ENCODE data around the gene SKA3.

The SKA3 gene

GRCh38 chr13:21104199-21105019 lies 71.9 kb downstream of the SKA3 start:
- no peaks in the 10 kb centered on the region for H3K9me3 ChIP-seq (ENCODE audit: control insufficient read depth, insufficient read depth, low read length)
- no peaks in the 10 kb centered on the region for H3F3A ChIP-seq (ENCODE audit: control insufficient read depth, insufficient read depth)
- H4K20me1 ChIP-seq (ENCODE audit: control insufficient read depth, insufficient read depth, low read depth, low read length): no peaks in the 10 kb centered on the region
- H3K79me2 ChIP-seq (ENCODE audit: control insufficient read depth, low read length): no peaks in the 10 kb centered on the region
- no peak for TF ChIP-seq EZH2phosphoT487 (IDR thresholded peaks at IDR 0.05; ENCODE audit: borderline replicate concordance, low read length)
- no peak for TF ChIP-seq CTCF (IDR thresholded peaks at IDR 0.05; ENCODE audit: low read depth, low read length, poor library complexity, severe bottlenecking)
- H3K9me2 ChIP-seq (replicated peaks; ENCODE audit: control insufficient read depth, low read length): no peaks in the 10 kb centered on the region
- H3K27ac ChIP-seq (ENCODE audit: low read depth, low read length): no peak overlapping the region
- H3K36me3 ChIP-seq (ENCODE audit: control insufficient read depth, low read length): no peaks in the 10 kb centered on the region
- no peaks in the 10 kb centered on the region for H3K27me3 ChIP-seq (ENCODE audit: control insufficient read depth, low read length)
- no peaks in the 10 kb centered on the region for H3K4me1 ChIP-seq (ENCODE audit: control insufficient read depth, low read length)
- no peak overlapping the region for H3K4me2 ChIP-seq (ENCODE audit: low read length)
- H3K4me3 ChIP-seq (ENCODE audit: low read length): no peak overlapping the region

All from DOHH2 (cell line).